Endodermal cell (in vitro differentiated cells): ENCODE measurements around the gene HEBP2. TPM values are rescaled to one million over a fixed set of nuclear protein-coding genes. Genes with fewer than 3 reads are reported as not detected.

Experiments
- DNase-seq: peaks from one replicate; pipeline ENCODE4 v3.0.0-alpha.2; 2017
- H3K27ac ChIP-seq: 2 replicates; pipeline ENCODE4 v1.5.1; 2013; ENCODE audit warnings: mild to moderate bottlenecking, low read depth, low read length, moderate library complexity
- H3K27me3 ChIP-seq: 2 replicates; pipeline ENCODE4 v1.6.1; 2013; ENCODE audit warnings: mild to moderate bottlenecking, low read length, moderate library complexity; ENCODE audit not compliant: insufficient read depth, control insufficient read depth, poor library complexity, severe bottlenecking
- H3K36me3 ChIP-seq: 2 replicates; pipeline ENCODE4 v1.7.0; 2013; ENCODE audit warnings: mild to moderate bottlenecking, low read length, moderate library complexity; ENCODE audit not compliant: control insufficient read depth, insufficient read depth
- H3K4me1 ChIP-seq: one replicate; pipeline ENCODE4 v1.7.0; 2013; ENCODE audit warnings: low read length; ENCODE audit not compliant: control insufficient read depth, insufficient read depth
- H3K4me3 ChIP-seq: 2 replicates; pipeline ENCODE4 v1.5.1; 2013; ENCODE audit warnings: mild to moderate bottlenecking, low read length, moderate library complexity
- H3K9ac ChIP-seq: 2 replicates; pipeline ENCODE4 v1.6.1; 2013; ENCODE audit warnings: mild to moderate bottlenecking, low read length, moderate library complexity; ENCODE audit not compliant: poor library complexity, severe bottlenecking; ENCODE audit errors: extremely low read depth
- H3K9me3 ChIP-seq: 2 replicates; pipeline ENCODE4 v1.6.1; 2013; ENCODE audit warnings: mild to moderate bottlenecking, low read length, moderate library complexity; ENCODE audit not compliant: control insufficient read depth
- H3K27ac Mint-ChIP-seq: 2 replicates; pipeline ENCODE4 v1.8.0; 2020; ENCODE audit warnings: mixed read lengths
- H3K27me3 Mint-ChIP-seq: 2 replicates; pipeline ENCODE4 v1.8.0; 2021; ENCODE audit warnings: mild to moderate bottlenecking, mixed read lengths; ENCODE audit not compliant: insufficient read depth
- H3K36me3 Mint-ChIP-seq: 2 replicates; pipeline ENCODE4 v1.8.0; 2020; ENCODE audit warnings: low read depth, mixed read lengths
- H3K4me1 Mint-ChIP-seq: 2 replicates; pipeline ENCODE4 v1.8.0; 2020; ENCODE audit warnings: mixed read lengths
- H3K4me3 Mint-ChIP-seq: 2 replicates; pipeline ENCODE4 v1.8.0; 2020; ENCODE audit warnings: mild to moderate bottlenecking, moderate library complexity, mixed read lengths
- H3K9me3 Mint-ChIP-seq: 2 replicates; pipeline ENCODE4 v1.8.0; 2020; ENCODE audit warnings: mild to moderate bottlenecking, mixed read lengths
- WGBS, 2 experiments: methylation state at CpG; one replicate each; pipeline versions ENCODE4 v1.1.5 to v1.1.7; 2013; ENCODE audit warnings: missing lambda C conversion rate in 2 of 2, mixed read lengths in 1 of 2; ENCODE audit not compliant: insufficient coverage in 1 of 2, insufficient read length in 1 of 2; 5-methylcytosine and 5-hydroxymethylcytosine counted together
- total RNA-seq, 2 donors: library from RNA; stranded (reverse); fragmentation: NEBNext Ultra II Directional in 1 of 2; extraction: Animal tissue kit (Norgen Biotek cat#: 25700) in 1 of 2; gene quantifications; 2 replicates in 1 of 2; 3 replicates in 1 of 2; pipeline ENCODE4 v1.2.1, GENCODE V29; 2021
- TF ChIP-seq, protein P1 (sequence below): fragments of 200-600 bp; sonication (generic); conservative IDR thresholded peaks from 2 replicates; pipeline ENCODE4 v1.5.0; 2021; ENCODE audit warnings: antibody characterized with exemption, mild to moderate bottlenecking

Gene HEBP2
- total RNA-seq, 2 donors from 2014 or later = 53.9 to 95.7 TPM

DNA sequence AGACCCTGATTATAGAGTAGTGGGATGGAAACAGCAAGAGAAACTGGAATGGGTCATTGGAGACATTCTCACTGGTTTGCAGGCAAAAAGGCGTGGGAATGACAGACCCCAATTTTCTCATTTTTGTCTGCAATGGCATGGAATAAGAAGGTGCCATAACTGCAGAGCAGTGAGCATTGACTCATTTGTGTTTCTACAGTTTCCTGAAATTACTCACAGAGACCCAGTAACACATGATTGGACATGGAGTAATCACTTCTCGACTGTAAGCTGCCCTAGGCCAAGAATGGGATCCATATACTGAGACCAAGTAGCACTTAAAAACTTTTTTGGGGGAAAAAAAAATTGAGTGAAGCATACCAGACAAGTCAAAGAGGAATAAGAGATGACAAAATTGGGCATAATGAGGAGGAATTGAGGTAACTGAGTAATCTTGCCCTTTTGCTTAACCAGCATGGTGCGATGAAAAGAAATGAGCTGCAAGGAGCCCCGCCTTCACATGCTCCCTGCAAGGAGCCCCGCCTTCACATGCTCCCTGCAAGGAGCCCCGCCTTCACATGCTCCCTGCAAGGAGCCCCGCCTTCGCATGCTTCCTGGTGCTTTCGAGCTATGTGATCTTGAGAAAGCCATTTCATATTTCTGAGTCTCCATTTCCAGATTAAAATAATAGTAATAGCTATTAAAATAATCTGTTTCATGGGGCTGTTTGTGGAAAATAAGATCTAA lies 51.1 kb downstream of the HEBP2 start:
- H3K27me3 Mint-ChIP-seq = no peaks in the 10 kb centered on the region
- H3K27ac Mint-ChIP-seq = no peak overlapping the region
- TF ChIP-seq, protein P1, sequence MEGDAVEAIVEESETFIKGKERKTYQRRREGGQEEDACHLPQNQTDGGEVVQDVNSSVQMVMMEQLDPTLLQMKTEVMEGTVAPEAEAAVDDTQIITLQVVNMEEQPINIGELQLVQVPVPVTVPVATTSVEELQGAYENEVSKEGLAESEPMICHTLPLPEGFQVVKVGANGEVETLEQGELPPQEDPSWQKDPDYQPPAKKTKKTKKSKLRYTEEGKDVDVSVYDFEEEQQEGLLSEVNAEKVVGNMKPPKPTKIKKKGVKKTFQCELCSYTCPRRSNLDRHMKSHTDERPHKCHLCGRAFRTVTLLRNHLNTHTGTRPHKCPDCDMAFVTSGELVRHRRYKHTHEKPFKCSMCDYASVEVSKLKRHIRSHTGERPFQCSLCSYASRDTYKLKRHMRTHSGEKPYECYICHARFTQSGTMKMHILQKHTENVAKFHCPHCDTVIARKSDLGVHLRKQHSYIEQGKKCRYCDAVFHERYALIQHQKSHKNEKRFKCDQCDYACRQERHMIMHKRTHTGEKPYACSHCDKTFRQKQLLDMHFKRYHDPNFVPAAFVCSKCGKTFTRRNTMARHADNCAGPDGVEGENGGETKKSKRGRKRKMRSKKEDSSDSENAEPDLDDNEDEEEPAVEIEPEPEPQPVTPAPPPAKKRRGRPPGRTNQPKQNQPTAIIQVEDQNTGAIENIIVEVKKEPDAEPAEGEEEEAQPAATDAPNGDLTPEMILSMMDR = no peak
- H3K4me1 Mint-ChIP-seq = no peaks in the 10 kb centered on the region
- no peaks in the 10 kb centered on the region for H3K27me3 ChIP-seq
- no peaks in the 10 kb centered on the region for H3K36me3 ChIP-seq
- H3K4me3 ChIP-seq = no peak overlapping the region
- H3K4me3 Mint-ChIP-seq = no peak overlapping the region
- peaks cover 2% of the 10 kb centered on the region for H3K36me3 Mint-ChIP-seq
- no peak for DNase-seq
- H3K27ac ChIP-seq = no peak overlapping the region
- no peaks in the 10 kb centered on the region for H3K9me3 ChIP-seq
- WGBS, 2 experiments = 93 to 100% methylated on average over 3 to 9 of the region's 9 CpGs
- no peaks in the 10 kb centered on the region for H3K4me1 ChIP-seq
- H3K9me3 Mint-ChIP-seq = no peaks in the 10 kb centered on the region
- H3K9ac ChIP-seq = no peak overlapping the region

DNA sequence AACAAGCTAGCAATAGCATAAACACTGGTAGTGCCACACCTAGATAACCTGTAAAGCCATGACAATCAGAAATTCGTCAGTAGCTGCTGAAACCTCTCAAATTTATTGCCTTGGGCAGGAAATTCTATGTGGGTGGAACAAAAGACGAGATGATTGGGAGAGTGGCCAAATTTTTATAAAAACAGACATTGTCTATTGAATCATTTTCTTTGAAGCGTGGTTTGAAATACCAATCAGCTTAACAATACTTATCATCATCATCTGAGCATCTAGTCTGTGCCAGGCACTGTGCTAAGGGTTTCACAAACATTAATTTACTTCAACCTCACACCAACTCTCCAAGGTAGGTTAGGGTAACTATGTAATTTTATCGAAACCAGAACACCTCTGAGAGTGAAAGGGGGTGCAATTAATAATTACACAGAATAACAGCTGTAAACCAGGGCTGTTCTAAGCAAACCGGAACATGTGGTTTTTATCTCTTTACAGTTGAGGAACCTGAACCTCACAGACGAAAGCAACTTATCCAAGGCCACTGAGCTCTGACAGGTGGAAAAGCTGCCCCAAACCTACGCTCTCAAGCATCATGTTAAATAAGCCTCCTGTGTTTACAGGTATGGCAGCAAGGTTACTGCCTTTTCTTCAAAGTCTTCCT lies 51.9 kb downstream of the HEBP2 start:
- H3K9ac ChIP-seq = no peak overlapping the region
- DNase-seq = no peak
- no peaks in the 10 kb centered on the region for H3K9me3 Mint-ChIP-seq
- no peaks in the 10 kb centered on the region for H3K27me3 Mint-ChIP-seq
- no peaks in the 10 kb centered on the region for H3K36me3 ChIP-seq
- TF ChIP-seq, protein P1 = no peak
- H3K4me1 Mint-ChIP-seq = no peaks in the 10 kb centered on the region
- H3K36me3 Mint-ChIP-seq = peaks cover 2% of the 10 kb centered on the region
- no peak overlapping the region for H3K27ac ChIP-seq
- WGBS, 2 experiments = 87 to 90% methylated on average over 6 to 7 of the region's 7 CpGs
- H3K4me3 ChIP-seq = no peak overlapping the region
- H3K4me3 Mint-ChIP-seq = no peak overlapping the region
- no peaks in the 10 kb centered on the region for H3K9me3 ChIP-seq
- no peaks in the 10 kb centered on the region for H3K27me3 ChIP-seq
- no peaks in the 10 kb centered on the region for H3K4me1 ChIP-seq
- H3K27ac Mint-ChIP-seq = no peak overlapping the region

DNA sequence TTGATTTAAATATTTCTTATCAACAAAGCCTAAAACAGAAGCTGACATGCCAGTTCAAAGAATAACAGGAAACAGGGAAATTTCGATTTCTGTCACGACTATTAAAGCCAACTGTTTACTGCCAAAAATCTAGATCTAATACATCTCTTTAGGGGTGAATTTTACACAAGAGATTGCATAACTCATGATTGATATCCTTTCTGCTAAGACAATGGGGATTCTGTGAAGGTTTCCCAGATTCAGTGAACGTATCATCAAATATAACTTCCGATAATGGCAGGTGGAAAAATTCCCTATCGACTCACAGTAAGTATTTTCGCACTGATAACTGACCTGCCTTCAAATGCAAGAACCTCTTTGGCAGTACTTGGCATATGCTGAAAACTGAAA lies 52.4 kb downstream of the HEBP2 start:
- Histone ChIP-seq H3K4me1 (no peaks in the 10 kb centered on the region), H3K36me3 (no peaks in the 10 kb centered on the region), H3K27ac (no peak overlapping the region), H3K4me3 (no peak overlapping the region), H3K9ac (no peak overlapping the region), H3K9me3 (no peaks in the 10 kb centered on the region), H3K27me3 (no peaks in the 10 kb centered on the region)
- TF ChIP-seq, protein P1 = no peak
- Mint-ChIP-seq H3K27me3 (no peaks in the 10 kb centered on the region), H3K27ac (no peak overlapping the region), H3K4me3 (no peak overlapping the region), H3K9me3 (no peaks in the 10 kb centered on the region), H3K4me1 (no peaks in the 10 kb centered on the region), H3K36me3 (peaks cover 2% of the 10 kb centered on the region)
- 93 to 100% methylated on average over 4 to 6 of the region's 6 CpGs for WGBS, 2 experiments
- DNase-seq = no peak
